ENCODE results near the gene BRSK2.
"Not testable (repeated sequence)": the region's sequence is repeated elsewhere in the genome, so short reads cannot be mapped to it uniquely, and the experiment has no call there.

BRSK2 gene

DNA sequence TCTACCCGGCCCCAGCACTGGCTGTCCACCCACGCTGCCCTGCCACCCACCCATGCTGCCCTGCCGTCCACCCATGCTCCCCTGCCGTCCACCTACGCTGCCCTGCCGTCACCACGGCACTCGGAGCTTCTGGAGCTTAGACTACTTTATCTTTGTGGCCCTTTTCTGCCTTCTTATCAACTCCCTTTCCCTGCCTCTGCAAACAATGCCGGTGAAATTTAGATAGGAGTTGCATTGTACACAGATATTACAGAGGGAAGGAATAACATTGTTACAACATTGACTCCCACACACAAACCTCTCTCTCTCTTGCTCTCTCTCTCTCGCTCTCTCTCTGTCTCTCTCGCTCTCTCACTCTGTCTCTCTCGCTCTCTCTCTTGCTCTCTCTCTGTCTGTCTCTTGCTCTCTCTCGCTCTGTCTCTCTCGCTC, 33.7 kb upstream of the BRSK2 start:
- H3K27ac ChIP-seq (ENCODE audit: low read depth, low read length, severe bottlenecking): no peak overlapping the region
- 85 to 91% methylated on average over 8 to 13 of the region's 14 CpGs for WGBS, 2 experiments (ENCODE audit: insufficient coverage in 2 of 2)

DNA sequence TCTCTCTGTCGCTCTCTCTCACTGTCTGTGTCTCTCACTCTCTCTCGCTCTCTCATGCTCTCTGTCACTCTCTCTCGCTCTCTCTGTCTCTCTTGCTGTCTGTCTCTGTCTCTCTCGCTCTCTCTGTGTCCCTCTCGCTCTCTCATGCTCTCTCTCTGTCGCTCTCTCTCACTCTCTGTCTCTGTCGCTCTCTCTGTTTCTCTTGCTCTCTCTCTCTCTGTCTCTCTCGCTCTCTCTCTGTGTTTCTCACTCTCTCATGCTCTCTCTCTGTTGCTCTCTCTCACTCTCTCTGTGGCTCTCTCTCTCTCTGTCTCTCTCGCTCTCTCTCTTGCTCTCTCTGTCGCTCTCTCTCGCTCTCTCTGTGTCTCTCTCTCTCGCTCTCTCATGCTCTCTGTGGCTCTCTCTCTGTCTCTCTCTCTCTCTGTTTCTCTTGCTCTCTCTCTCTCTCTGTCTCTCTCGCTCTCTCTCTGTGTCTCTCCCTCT, 33.2 kb upstream of the BRSK2 start:
- WGBS, 2 experiments (ENCODE audit: insufficient coverage in 2 of 2): 85 to 90% methylated on average over 12 to 13 of the region's 13 CpGs
- H3K4me1 ChIP-seq (ENCODE audit: control insufficient read depth, insufficient read depth, low read length, poor library complexity, severe bottlenecking): no peaks in the 10 kb centered on the region
- H3K4me3 ChIP-seq (ENCODE audit: extremely low read depth, insufficient read depth, low read length, poor library complexity, severe bottlenecking): no peak overlapping the region
- no peaks in the 10 kb centered on the region for H3K9me3 ChIP-seq (ENCODE audit: control insufficient read depth, low read length)
- H3K27ac ChIP-seq (ENCODE audit: low read depth, low read length, severe bottlenecking): no peak overlapping the region
- no peaks in the 10 kb centered on the region for H3K36me3 ChIP-seq (ENCODE audit: control insufficient read depth, insufficient read depth, low read length)

More for the DNA sequence above, 33.7 kb upstream of the BRSK2 start:
- Histone ChIP-seq H3K36me3 (ENCODE audit: control insufficient read depth, insufficient read depth, low read length) (no peaks in the 10 kb centered on the region), H3K9me3 (ENCODE audit: control insufficient read depth, low read length) (no peaks in the 10 kb centered on the region), H3K4me1 (ENCODE audit: control insufficient read depth, insufficient read depth, low read length, poor library complexity, severe bottlenecking) (no peaks in the 10 kb centered on the region), H3K4me3 (ENCODE audit: extremely low read depth, insufficient read depth, low read length, poor library complexity, severe bottlenecking) (no peak overlapping the region)

DNA sequence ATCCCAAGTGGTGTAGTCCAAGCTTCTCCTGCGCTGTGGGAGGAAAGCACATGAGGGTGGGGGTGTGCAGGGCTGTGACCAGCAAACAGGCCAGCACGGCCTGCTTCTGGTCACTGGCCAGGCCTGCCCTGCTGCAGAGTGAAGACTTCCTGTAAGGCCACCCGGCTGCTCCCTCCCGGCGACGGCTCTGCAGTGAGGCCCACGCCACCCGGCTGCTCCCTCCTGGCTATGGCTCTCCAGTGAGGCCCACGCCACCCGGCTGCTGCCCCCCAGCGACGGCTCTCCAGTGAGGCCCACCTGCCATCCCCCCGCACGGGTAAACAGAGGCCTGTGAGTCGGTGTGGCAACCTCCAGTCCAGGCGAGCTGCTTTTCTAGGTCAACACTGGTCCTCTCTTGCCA, 31.4 kb upstream of the BRSK2 start:
- H3K36me3 ChIP-seq (ENCODE audit: control insufficient read depth, insufficient read depth, low read length): no peaks in the 10 kb centered on the region
- no peak overlapping the region for H3K27ac ChIP-seq (ENCODE audit: low read depth, low read length, severe bottlenecking)
- H3K4me3 ChIP-seq (ENCODE audit: extremely low read depth, insufficient read depth, low read length, poor library complexity, severe bottlenecking): no peak overlapping the region
- 87 to 91% methylated on average over 13 to 14 of the region's 16 CpGs for WGBS, 2 experiments (ENCODE audit: insufficient coverage in 2 of 2)
- H3K9me3 ChIP-seq (ENCODE audit: control insufficient read depth, low read length): no peaks in the 10 kb centered on the region
- no peaks in the 10 kb centered on the region for H3K4me1 ChIP-seq (ENCODE audit: control insufficient read depth, insufficient read depth, low read length, poor library complexity, severe bottlenecking)

DNA sequence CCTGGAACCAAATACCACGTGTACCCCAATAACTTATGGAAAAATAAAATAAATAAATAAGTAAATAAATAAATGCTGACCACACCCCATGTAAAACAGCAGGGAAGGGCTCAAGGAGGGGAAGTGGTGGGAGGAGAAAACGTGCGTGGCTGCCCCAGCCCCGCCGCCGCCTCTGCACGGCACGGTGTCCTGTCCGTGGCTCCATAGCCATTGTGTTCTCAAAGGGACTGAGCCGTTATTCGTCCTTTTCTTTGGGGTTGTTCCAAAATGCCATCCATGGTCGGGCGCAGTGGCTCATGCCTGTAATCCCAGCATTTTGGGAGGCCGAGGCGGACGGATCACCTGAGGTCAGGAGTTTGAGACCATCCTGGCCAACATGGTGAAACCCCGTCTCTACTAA, 30.8 kb upstream of the BRSK2 start:
- not testable (repeated sequence) for H3K36me3 ChIP-seq (ENCODE audit: control insufficient read depth, insufficient read depth, low read length); H3K4me3 ChIP-seq (ENCODE audit: extremely low read depth, insufficient read depth, low read length, poor library complexity, severe bottlenecking); H3K4me1 ChIP-seq (ENCODE audit: control insufficient read depth, insufficient read depth, low read length, poor library complexity, severe bottlenecking); H3K27ac ChIP-seq (ENCODE audit: low read depth, low read length, severe bottlenecking); H3K9me3 ChIP-seq (ENCODE audit: control insufficient read depth, low read length)
- WGBS, 2 experiments (ENCODE audit: insufficient coverage in 2 of 2): 94% methylated on average over 10 to 14 of the region's 17 CpGs

DNA sequence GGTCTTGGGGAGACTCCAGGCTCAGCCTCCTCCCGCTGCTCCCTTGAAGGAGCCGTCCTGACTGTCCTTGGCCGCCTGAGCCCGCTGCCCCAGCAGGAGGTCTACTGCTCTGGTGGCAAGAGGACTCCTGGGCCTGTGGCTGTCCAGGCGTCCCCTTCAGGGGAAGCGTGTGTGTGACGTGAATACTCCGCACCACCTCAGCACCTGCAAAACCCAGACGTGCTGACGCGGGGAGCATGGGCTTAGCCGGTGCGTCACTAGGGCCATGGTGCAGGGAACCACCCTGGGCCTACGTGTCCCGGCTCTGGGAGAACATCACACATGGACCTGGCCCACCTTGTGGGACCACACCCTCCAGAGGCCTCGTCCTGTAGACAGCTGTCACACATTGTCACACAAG, 30.2 kb upstream of the BRSK2 start:
- H3K4me1 ChIP-seq (ENCODE audit: control insufficient read depth, insufficient read depth, low read length, poor library complexity, severe bottlenecking): no peaks in the 10 kb centered on the region
- H3K4me3 ChIP-seq (ENCODE audit: extremely low read depth, insufficient read depth, low read length, poor library complexity, severe bottlenecking): no peak overlapping the region
- H3K9me3 ChIP-seq (ENCODE audit: control insufficient read depth, low read length): peaks cover 3% of the 10 kb centered on the region
- no peaks in the 10 kb centered on the region for H3K36me3 ChIP-seq (ENCODE audit: control insufficient read depth, insufficient read depth, low read length)
- H3K27ac ChIP-seq (ENCODE audit: low read depth, low read length, severe bottlenecking): no peak overlapping the region
- 91 to 94% methylated on average over 16 of the region's 16 CpGs for WGBS, 2 experiments (ENCODE audit: insufficient coverage in 2 of 2)

DNA sequence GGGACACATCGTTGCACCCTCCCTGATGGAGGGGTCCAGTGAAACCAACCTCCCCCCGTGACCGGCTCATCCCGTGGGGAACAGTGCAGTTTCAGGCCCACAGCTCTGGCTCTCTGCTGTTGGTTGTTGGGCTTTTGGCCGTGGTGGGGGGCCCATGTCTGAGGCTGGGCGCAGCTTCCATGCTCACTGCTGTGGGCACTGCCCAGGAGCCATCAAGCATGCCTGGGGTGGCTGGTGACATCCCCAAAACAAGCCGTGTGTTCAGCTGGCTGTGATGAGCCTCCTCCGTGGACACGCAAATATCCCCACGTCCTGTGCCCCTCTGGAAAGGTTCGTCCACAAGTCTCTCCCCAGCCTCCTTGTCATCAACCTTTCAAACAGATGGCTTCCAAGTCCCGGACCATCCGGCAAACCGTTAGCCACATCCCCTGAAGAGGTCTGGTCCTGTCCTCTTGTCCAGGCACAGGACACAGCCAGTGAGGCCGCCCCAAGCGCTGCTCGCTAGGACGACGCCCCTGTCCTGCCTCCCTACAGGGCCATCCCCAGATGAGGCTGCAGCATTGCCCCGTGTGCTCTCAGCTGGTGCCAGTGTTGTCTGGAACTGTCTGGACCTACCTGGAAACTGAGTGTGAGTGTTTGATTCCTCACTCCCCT, 29.4 kb upstream of the BRSK2 start:
- no peak overlapping the region for H3K4me3 ChIP-seq (ENCODE audit: extremely low read depth, insufficient read depth, low read length, poor library complexity, severe bottlenecking)
- no peaks in the 10 kb centered on the region for H3K36me3 ChIP-seq (ENCODE audit: control insufficient read depth, insufficient read depth, low read length)
- no peaks in the 10 kb centered on the region for H3K4me1 ChIP-seq (ENCODE audit: control insufficient read depth, insufficient read depth, low read length, poor library complexity, severe bottlenecking)
- H3K9me3 ChIP-seq (ENCODE audit: control insufficient read depth, low read length): peaks cover 9% of the 10 kb centered on the region
- H3K27ac ChIP-seq (ENCODE audit: low read depth, low read length, severe bottlenecking): no peak overlapping the region
- 90 to 92% methylated on average over 17 to 20 of the region's 20 CpGs for WGBS, 2 experiments (ENCODE audit: insufficient coverage in 2 of 2)

DNA sequence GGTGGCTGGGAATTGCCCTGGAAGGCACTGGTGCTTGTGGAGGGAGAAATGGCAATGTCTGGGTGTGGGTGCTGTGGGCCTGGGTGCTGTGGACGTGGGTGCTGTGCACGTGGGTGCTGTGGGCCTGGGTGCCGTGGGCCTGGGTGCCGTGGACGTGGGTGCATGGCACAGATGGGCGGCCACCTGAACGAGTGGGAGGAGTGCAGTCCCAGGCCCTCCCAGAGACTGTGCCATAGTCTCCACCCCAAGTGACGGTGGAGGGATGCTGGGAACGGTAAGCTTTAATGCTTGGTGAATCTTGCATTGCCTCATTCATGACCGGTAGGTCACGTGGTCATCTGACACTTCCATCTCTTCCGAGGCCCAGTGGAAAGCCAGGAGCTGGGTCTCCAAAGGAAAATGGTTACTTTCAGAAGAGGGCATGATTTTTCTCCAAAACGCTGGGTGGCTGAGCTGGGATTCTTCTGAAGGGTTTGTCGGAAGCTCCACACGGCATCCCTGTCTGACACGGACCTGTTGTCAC, 28.8 kb upstream of the BRSK2 start:
- no peak overlapping the region for H3K4me3 ChIP-seq (ENCODE audit: extremely low read depth, insufficient read depth, low read length, poor library complexity, severe bottlenecking)
- H3K36me3 ChIP-seq (ENCODE audit: control insufficient read depth, insufficient read depth, low read length): no peaks in the 10 kb centered on the region
- H3K9me3 ChIP-seq (ENCODE audit: control insufficient read depth, low read length): peaks cover 13% of the 10 kb centered on the region
- H3K27ac ChIP-seq (ENCODE audit: low read depth, low read length, severe bottlenecking): no peak overlapping the region
- WGBS, 2 experiments (ENCODE audit: insufficient coverage in 2 of 2): 86 to 89% methylated on average over 13 to 16 of the region's 16 CpGs
- H3K4me1 ChIP-seq (ENCODE audit: control insufficient read depth, insufficient read depth, low read length, poor library complexity, severe bottlenecking): no peaks in the 10 kb centered on the region

DNA sequence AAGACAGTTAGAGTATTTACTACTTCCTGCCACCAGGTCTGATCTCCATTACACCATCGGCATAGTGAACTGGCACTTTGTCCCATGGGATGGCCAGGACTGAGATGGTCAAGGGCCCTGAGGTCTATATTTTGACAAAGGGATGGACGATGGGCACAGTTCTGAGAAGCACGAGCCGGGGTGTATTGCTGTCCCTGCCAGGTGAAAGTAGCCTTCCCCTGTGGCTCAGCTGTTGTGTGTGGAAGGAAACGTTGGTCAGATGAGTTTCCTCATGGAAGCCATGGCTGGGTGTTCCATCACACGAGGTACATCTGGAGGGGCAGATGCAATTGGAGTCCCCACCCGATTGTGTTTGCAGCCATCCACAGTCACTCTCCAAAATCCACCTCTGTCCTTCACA, 27.9 kb upstream of the BRSK2 start:
- WGBS, 2 experiments (ENCODE audit: insufficient coverage in 2 of 2): 60 to 73% methylated on average over 5 of the region's 7 CpGs
- no peak overlapping the region for H3K4me3 ChIP-seq (ENCODE audit: extremely low read depth, insufficient read depth, low read length, poor library complexity, severe bottlenecking)
- peaks cover 13% of the 10 kb centered on the region for H3K9me3 ChIP-seq (ENCODE audit: control insufficient read depth, low read length)

DNA sequence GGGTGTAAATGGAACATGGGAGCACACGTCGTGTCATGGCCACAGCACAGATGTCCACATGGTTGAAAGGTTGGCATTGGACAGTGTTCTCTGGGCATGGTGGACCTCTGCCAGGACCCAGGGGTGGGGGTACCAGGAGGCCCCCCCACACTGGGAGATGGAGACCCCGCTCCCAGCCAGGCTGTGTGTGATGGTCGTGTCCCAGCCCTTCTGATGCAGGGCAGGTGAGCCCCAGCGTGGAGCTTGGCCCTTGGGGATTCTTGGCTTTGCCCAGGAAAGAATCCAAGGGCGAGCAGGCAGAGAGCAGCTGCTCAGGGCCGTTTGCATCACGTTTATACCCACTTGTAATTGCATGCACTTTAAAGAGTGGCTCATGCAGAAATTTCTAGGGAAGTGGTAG, 22.0 kb upstream of the BRSK2 start:
- Histone ChIP-seq H3K9me3 (ENCODE audit: control insufficient read depth, low read length) (peaks cover 20% of the 10 kb centered on the region), H3K27ac (ENCODE audit: low read depth, low read length, severe bottlenecking) (no peak overlapping the region), H3K36me3 (ENCODE audit: control insufficient read depth, insufficient read depth, low read length) (no peaks in the 10 kb centered on the region), H3K4me3 (ENCODE audit: extremely low read depth, insufficient read depth, low read length, poor library complexity, severe bottlenecking) (no peak overlapping the region), H3K4me1 (ENCODE audit: control insufficient read depth, insufficient read depth, low read length, poor library complexity, severe bottlenecking) (no peaks in the 10 kb centered on the region)
- WGBS, 2 experiments (ENCODE audit: insufficient coverage in 2 of 2): 74 to 85% methylated on average over 6 of the region's 8 CpGs

More for the DNA sequence above, 27.9 kb upstream of the BRSK2 start:
- no peaks in the 10 kb centered on the region for H3K36me3 ChIP-seq (ENCODE audit: control insufficient read depth, insufficient read depth, low read length)
- no peaks in the 10 kb centered on the region for H3K4me1 ChIP-seq (ENCODE audit: control insufficient read depth, insufficient read depth, low read length, poor library complexity, severe bottlenecking)
- H3K27ac ChIP-seq (ENCODE audit: low read depth, low read length, severe bottlenecking): no peak overlapping the region

DNA sequence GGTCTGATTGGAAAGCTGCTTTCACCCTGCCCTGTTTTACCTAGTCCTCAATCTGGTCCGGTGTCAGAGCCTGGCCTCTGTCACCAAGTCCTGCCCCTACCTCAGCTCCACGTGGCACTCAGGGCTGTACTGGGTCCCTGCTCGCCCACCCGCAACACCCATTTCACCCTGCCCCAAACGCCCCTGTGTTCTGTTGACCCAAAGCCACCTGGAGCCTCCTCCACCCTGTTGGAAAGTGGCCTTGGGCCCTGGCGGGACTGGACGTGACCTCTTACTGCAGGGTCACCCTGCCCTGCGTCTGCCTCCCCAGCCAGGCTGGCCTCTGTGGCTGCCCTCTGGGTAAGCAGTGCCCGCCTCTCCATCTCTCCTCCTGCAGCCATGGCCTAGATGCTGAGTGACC, 21.5 kb upstream of the BRSK2 start:
- Histone ChIP-seq H3K4me3 (ENCODE audit: extremely low read depth, insufficient read depth, low read length, poor library complexity, severe bottlenecking) (no peak overlapping the region), H3K27ac (ENCODE audit: low read depth, low read length, severe bottlenecking) (no peak overlapping the region), H3K4me1 (ENCODE audit: control insufficient read depth, insufficient read depth, low read length, poor library complexity, severe bottlenecking) (no peaks in the 10 kb centered on the region), H3K9me3 (ENCODE audit: control insufficient read depth, low read length) (peaks cover 20% of the 10 kb centered on the region), H3K36me3 (ENCODE audit: control insufficient read depth, insufficient read depth, low read length) (no peaks in the 10 kb centered on the region)
- WGBS, 2 experiments (ENCODE audit: insufficient coverage in 2 of 2): 86 to 94% methylated on average over 6 to 7 of the region's 9 CpGs

DNA sequence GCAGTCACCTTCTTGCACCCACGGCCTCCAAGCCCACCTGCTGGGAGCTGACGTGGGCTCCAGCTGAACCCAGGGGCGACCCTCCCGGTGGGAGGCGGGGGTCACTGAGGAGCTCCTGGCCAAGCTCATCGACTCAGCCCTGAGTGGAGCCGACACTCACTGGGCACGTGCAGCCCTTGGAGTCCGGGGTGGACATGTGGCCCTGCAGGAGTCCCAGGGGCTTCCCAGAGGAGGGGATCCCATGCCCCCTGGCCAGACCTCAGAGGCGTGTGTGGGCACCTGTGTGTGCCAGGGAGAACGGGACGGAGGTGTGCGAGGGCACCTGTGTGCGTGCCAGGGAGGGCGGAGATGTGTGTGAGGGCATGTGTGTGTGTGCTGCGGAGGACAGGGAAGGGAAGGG, 20.8 kb upstream of the BRSK2 start:
- Histone ChIP-seq H3K9me3 (ENCODE audit: control insufficient read depth, low read length) (peaks cover 20% of the 10 kb centered on the region), H3K27ac (ENCODE audit: low read depth, low read length, severe bottlenecking) (no peak overlapping the region), H3K4me3 (ENCODE audit: extremely low read depth, insufficient read depth, low read length, poor library complexity, severe bottlenecking) (no peak overlapping the region), H3K36me3 (ENCODE audit: control insufficient read depth, insufficient read depth, low read length) (no peaks in the 10 kb centered on the region), H3K4me1 (ENCODE audit: control insufficient read depth, insufficient read depth, low read length, poor library complexity, severe bottlenecking) (no peaks in the 10 kb centered on the region)
- WGBS, 2 experiments (ENCODE audit: insufficient coverage in 2 of 2): 79 to 89% methylated on average over 11 to 16 of the region's 16 CpGs

All from mesodermal cell (in vitro differentiated cells).